GM13976 (cell line): ENCODE results near the gene PTPDC1.
"Not testable (repeated sequence)": the region's sequence is repeated elsewhere in the genome, so short reads cannot be mapped to it uniquely, and the experiment has no call there.

Experiments
- DNase-seq: peaks from one replicate; pipeline ENCODE4 v3.0.0; 2012; ENCODE audit warnings: low spot score
- in situ Hi-C: fragments of 300-500 bp; cut with MboI; formaldehyde crosslinking; loops from one replicate; pipeline ENCODE4 v1.12.0; 2022; ENCODE audit warnings: low sequenced_read_pairs, mixed read lengths, inconsistent platforms; ENCODE audit not compliant: unreplicated experiment
- TF ChIP-seq, protein P1 (sequence below): IDR thresholded peaks from 2 replicates; pipeline ENCODE4 v1.5.1; 2012; ENCODE audit warnings: borderline replicate concordance, mild to moderate bottlenecking; ENCODE audit not compliant: insufficient read depth; ENCODE audit errors: extremely low read depth, missing control alignments, control extremely low read depth

PTPDC1 gene

GRCh38 chr9:94101162-94101853, 17.0 kb downstream of the PTPDC1 start:
- TF ChIP-seq, protein P1, sequence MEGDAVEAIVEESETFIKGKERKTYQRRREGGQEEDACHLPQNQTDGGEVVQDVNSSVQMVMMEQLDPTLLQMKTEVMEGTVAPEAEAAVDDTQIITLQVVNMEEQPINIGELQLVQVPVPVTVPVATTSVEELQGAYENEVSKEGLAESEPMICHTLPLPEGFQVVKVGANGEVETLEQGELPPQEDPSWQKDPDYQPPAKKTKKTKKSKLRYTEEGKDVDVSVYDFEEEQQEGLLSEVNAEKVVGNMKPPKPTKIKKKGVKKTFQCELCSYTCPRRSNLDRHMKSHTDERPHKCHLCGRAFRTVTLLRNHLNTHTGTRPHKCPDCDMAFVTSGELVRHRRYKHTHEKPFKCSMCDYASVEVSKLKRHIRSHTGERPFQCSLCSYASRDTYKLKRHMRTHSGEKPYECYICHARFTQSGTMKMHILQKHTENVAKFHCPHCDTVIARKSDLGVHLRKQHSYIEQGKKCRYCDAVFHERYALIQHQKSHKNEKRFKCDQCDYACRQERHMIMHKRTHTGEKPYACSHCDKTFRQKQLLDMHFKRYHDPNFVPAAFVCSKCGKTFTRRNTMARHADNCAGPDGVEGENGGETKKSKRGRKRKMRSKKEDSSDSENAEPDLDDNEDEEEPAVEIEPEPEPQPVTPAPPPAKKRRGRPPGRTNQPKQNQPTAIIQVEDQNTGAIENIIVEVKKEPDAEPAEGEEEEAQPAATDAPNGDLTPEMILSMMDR, result no peak
- no peak for DNase-seq
- in situ Hi-C loops, result no loop called here

GRCh38 chr9:94108584-94108983, 24.3 kb downstream of the PTPDC1 start:
- DNase-seq, result no peak
- TF ChIP-seq, protein P1, result no peak
- in situ Hi-C loops, result no loop called here

DNA sequence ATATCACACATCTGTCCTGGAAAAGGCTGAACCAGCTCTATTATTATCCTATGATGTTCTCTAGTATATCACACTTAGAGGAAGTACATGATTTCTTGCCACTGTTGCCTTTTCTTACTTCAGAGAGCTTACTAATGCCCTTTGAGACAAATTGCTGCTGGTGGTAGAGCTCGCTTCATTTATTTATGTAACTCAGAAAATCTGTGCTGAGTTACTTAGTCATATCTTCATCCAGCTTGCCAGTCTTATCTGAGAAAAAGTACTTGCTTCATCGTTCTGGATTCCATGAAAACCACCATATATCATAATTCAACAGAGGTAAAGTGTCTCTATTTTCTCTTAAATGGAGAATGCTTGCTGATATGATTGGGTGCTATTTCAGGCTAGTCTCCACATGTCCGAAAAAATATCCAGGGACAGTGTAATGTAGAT, 26.6 kb downstream of the PTPDC1 start:
- DNase-seq, result no peak
- TF ChIP-seq, protein P1, result no peak
- in situ Hi-C loops, result no loop called here

DNA sequence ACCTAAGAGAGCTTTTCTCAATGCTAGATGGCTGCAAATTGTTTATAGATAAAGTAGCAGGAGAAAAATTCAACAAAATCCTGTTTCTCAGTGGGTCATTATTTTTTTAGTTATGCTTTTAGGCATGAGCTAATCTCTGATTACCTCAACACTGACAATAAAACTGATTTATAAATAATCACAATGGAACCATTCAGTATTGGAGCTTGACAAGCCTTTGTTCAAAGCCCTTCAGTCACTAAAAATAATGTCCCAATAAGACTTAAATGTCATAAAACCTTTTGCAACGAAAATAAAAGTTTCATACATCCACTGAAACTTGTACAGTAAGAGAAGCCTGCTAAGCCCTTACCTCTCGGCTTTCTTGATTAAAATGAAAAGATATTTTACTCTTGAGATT, 27.2 kb downstream of the PTPDC1 start:
- DNase-seq, result no peak
- in situ Hi-C loops, result no loop called here
- TF ChIP-seq, protein P1, result no peak

DNA sequence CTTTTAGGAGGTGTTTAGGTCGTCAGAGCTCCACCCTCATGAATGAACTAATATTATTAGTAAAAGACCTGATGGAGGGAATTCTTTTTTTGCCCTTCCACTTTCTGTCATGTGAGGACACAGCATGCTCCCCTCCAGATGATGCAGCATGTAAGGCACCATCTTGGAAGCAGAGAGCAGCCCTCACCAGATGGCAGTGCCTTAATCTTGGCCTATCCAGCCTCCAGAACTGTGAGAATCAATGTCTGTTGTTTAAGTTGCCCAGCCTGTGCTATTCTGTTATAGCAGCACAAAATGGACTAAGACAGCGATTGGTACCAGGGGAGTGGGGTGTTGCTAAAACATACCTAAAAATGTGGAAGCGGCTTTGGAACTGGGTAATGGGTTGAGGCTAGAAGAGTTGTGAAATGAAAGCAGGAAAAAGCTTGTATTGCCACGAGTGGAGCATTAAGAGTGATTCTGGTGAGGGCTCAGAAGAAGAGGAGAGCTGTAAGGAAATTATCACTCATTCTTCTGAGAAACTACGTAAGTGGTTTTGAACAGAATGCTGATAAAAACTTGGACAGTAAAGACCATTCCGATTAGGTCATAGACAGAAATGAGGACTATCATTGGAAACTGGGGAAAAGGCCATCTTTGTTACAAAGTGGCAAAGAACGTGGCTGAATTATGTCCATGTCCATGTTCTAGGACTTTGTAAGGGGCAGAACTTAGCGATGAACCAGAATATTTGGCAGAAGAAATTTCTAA, 28.6 kb downstream of the PTPDC1 start:
- TF ChIP-seq, protein P1, result no peak
- in situ Hi-C loops, result no loop called here
- DNase-seq, result no peak

DNA sequence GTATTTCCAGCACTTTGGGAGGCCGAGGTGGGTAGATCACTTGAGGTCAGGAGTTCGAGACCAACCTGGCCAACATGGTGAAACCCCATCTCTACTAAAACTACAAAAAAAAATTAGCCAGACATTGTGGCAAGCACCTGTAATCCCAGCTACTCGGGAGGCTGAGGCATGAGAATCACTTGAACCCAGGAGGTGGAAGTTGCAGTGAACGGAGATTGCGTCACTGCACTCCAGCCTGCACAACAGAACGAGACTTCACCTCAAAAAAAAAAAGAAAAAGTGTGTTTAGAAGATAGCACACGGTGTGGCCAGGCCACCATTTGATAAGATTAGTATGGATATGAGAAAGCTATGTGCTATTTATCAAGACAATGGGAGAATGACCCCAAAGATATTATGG, 35.8 kb downstream of the PTPDC1 start:
- DNase-seq, in situ Hi-C loops: not testable (repeated sequence)

DNA sequence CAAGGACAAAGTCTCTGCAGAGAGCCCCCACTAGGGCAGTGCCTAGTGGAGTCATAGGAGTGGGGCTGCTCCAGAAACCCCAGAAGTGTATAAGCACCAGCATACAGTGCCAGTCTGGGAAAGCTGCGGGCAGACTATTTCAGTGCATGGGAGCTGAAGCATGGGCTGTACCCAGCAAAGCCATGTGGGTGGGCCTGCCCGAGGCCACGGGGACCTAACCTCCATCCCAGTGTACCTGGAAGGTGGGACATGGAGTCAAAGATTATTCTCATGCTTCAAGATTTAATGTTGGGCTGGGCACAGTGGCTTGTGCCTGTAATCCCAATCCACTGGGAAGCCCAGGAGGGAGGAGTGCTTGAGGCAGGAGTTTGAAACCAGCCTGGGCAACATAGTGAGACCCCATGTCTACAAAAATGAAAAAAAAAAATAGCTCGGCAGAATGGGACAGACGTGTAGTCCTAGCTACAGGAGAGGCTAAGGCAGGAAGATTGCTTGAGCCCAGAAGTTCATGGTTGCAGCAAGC, 36.7 kb downstream of the PTPDC1 start:
- in situ Hi-C loops, result no loop called here
- TF ChIP-seq, protein P1, result no peak
- no peak for DNase-seq
